GM12878 (cell line): ENCODE measurements around the gene GINS2. TPM values are rescaled to one million over a fixed set of nuclear protein-coding genes. Genes with fewer than 3 reads are reported as not detected.

Source experiments
- ATAC-seq: fragments of 200-7000 bp; cut with Tn5 transposase; 3 replicates; pipeline ENCODE4 v1.9.1; 2020; ENCODE audit warnings: mild to moderate bottlenecking, moderate library complexity
- BruUV-seq: library from RNA; stranded (reverse); fragments of 400-500 nt; replicated peaks from 2 replicates; lab custom pipeline; 2021; lab: Mats Ljungman, UMichigan
- CTCF ChIA-PET: fragments of 300-600 bp; sonication (Branson Sonifier 250); formaldehyde crosslinking; extraction: SDS; loops from one replicate; lab custom pipeline; 2021; ENCODE audit warnings: inconsistent platforms; lab: Yijun Ruan, JAX
- POLR2A ChIA-PET: fragments of 350-600 bp; formaldehyde crosslinking; extraction: SDS; loops from one replicate; lab custom pipeline; 2021; ENCODE audit warnings: inconsistent platforms; lab: Charles Lee
- RAD21 ChIA-PET: fragments of 300-600 bp; sonication (Branson Sonifier 250); formaldehyde crosslinking; loops from one replicate; lab custom pipeline; 2023; ENCODE audit warnings: antibody characterized with exemption; ENCODE audit not compliant: unreplicated experiment; lab: Charles Lee
- SMC1A ChIA-PET: fragments of 300-600 bp; sonication (Branson Sonifier 250); formaldehyde crosslinking; loops from one replicate; lab custom pipeline; 2023; ENCODE audit not compliant: unreplicated experiment, uncharacterized antibody; lab: Charles Lee
- DNase-seq: peaks from one replicate; pipeline ENCODE4 v3.0.0-alpha.2; 2011; ENCODE audit warnings: low read depth, low spot score
- FAIRE-seq: peaks from 3 replicates; lab custom pipeline; 2011; peaks lifted over from hg19 to GRCh38; lab: Jason Lieb, UNC
- H2AFZ ChIP-seq: 2 replicates; pipeline ENCODE4 v1.6.0; 2011; ENCODE audit warnings: low read depth, low read length, control low read depth; ENCODE audit not compliant: control insufficient read depth
- H3K27ac ChIP-seq: 2 replicates; pipeline ENCODE4 v1.5.1; 2011; ENCODE audit warnings: control low read depth; ENCODE audit not compliant: control insufficient read depth, insufficient read depth
- H3K27me3 ChIP-seq, 2 experiments: replicated peaks in 1 of 2; 2 replicates each; pipeline versions ENCODE4 v1.6.0 to v1.6.1; 2011; ENCODE audit warnings: low read length in 1 of 2; ENCODE audit not compliant: control insufficient read depth in 2 of 2, insufficient read depth in 2 of 2
- H3K36me3 ChIP-seq, 2 experiments: 2 replicates each; pipeline ENCODE4 v1.5.1; 2011; ENCODE audit warnings: low read length in 1 of 2; ENCODE audit not compliant: control insufficient read depth in 2 of 2, insufficient read depth in 2 of 2
- H3K4me1 ChIP-seq: 2 replicates; pipeline ENCODE4 v1.6.1; 2011; ENCODE audit warnings: mild to moderate bottlenecking, low read length, moderate library complexity, mixed read lengths; ENCODE audit not compliant: control insufficient read depth, insufficient read depth
- H3K4me2 ChIP-seq: 2 replicates; pipeline ENCODE4 v1.6.0; 2011; ENCODE audit warnings: control low read depth; ENCODE audit not compliant: control insufficient read depth, insufficient read depth
- H3K4me3 ChIP-seq: fragments of 200-600 bp; sonication (generic); 2 replicates; pipeline ENCODE4 v1.5.1; 2016
- H3K79me2 ChIP-seq: 2 replicates; pipeline ENCODE4 v1.6.0; 2011; ENCODE audit warnings: low read length; ENCODE audit not compliant: control insufficient read depth, insufficient read depth
- H3K9ac ChIP-seq: 2 replicates; pipeline ENCODE4 v1.8.0; 2011; ENCODE audit warnings: low read length, control low read depth, mixed read lengths; ENCODE audit not compliant: control insufficient read depth, insufficient read depth
- H3K9me3 ChIP-seq: replicated peaks from 3 replicates; pipeline ENCODE4 v1.5.1; 2011; ENCODE audit warnings: mild to moderate bottlenecking, low read length; ENCODE audit not compliant: control insufficient read depth, insufficient read depth
- H4K20me1 ChIP-seq: 2 replicates; pipeline ENCODE4 v1.6.0; 2011; ENCODE audit not compliant: control insufficient read depth, insufficient read depth
- BCL3 ChIP-seq: IDR thresholded peaks from 2 replicates; pipeline ENCODE4 v1.6.1; 2011; ENCODE audit warnings: borderline replicate concordance, low read depth, mild to moderate bottlenecking, moderate library complexity, low read length; ENCODE audit not compliant: insufficient read depth, poor library complexity, severe bottlenecking
- CBFB ChIP-seq: IDR thresholded peaks from 2 replicates; pipeline ENCODE4 v1.6.1; 2016; ENCODE audit warnings: antibody characterized with exemption, low read depth
- FOXK2 ChIP-seq: fragments of 450-650 bp; IDR thresholded peaks from 2 replicates; pipeline ENCODE4 v1.6.1; 2017; ENCODE audit warnings: mild to moderate bottlenecking, moderate library complexity
- POLR2A ChIP-seq: IDR thresholded peaks from 2 replicates; pipeline ENCODE4 v1.6.1; 2011; ENCODE audit warnings: low read depth, mild to moderate bottlenecking, low read length
- TARDBP ChIP-seq: IDR thresholded peaks from 2 replicates; pipeline ENCODE4 v1.6.1; 2016; ENCODE audit warnings: borderline replicate concordance
- WGBS: methylation state at CpG from one replicate; pipeline ENCODE4 v1.1.6; 2016; ENCODE audit warnings: low lambda C conversion rate; ENCODE audit not compliant: insufficient replicate concordance, insufficient coverage; ENCODE audit errors: missing lambda C conversion rate; 5-methylcytosine and 5-hydroxymethylcytosine counted together
- in situ Hi-C: fragments of 300-500 bp; cut with MboI; formaldehyde crosslinking; loops from 9 replicates; pipeline ENCODE4 v1.14.3; 2018; ENCODE audit warnings: mixed read lengths
- intact Hi-C: fragments of 100-400 bp; cut with micrococcal nuclease; formaldehyde crosslinking; loops from one replicate; pipeline ENCODE4 v1.14.2; 2022; ENCODE audit not compliant: unreplicated experiment
- polyA plus RNA-seq, 11 experiments: library from polyadenylated mRNA; depleted of rRNA in 4 of 11; unstranded in 6 of 11; stranded (reverse) in 5 of 11; fragments of >200 nt; fragmentation: Nextera tagmentation in 4 of 11; fragmentation: Illumina TruSeq in 1 of 11; extraction: Ambion mirVana in 4 of 11; extraction: Trizol in 1 of 11; gene quantifications; 1 replicate in 1 of 11; 2 replicates in 10 of 11; pipeline versions ENCODE4 v1.2.1 to v1.2.3, GENCODE V29; 2011 to 2016; ENCODE audit warnings: inconsistent platforms in 2 of 11, missing spikeins in 2 of 11, low read depth in 1 of 11
- total RNA-seq, 4 experiments: library from RNA; depleted of rRNA in 3 of 4; stranded (reverse); fragments of >200 nt in 3 of 4; fragmentation: Illumina TruSeq in 1 of 4; extraction: Trizol in 1 of 4; gene quantifications; 2 replicates each; pipeline versions ENCODE4 v1.2.1 to v1.2.3, GENCODE V29; 2013 to 2021

GINS2 gene
- total and polyA plus RNA-seq, 10 of the 15 experiments (the other 5 are each of a cell fraction or from before 2014, with no cell fraction given), result 42.7 to 90.8 (median 57.0) TPM

- Histone ChIP-seq H3K27ac (no peak overlapping the region), H4K20me1 (peaks cover 2% of the 10 kb centered on the region; the same call in 1 of the 2 replicates), H3K27me3 (no peaks in the 10 kb centered on the region), H2AFZ (no peak overlapping the region), H3K36me3 (peaks cover 40 to 50% of the 10 kb centered on the region in 2 experiments), H3K9me3 (no peaks in the 10 kb centered on the region), H3K4me2 (no peak overlapping the region), H3K79me2 (no peaks in the 10 kb centered on the region; the same call in none of the 2 replicates), H3K4me3 (no peak overlapping the region), H3K4me1 (peaks cover 21% of the 10 kb centered on the region), H3K9ac (no peak overlapping the region)
- ChIA-PET POLR2A (no interaction called here), RAD21 (interaction anchor here (1.9 kb wide), 1 partner anchor 9 kb away, joined by 6 read pairs; no protein-coding TSS in a partner anchor), CTCF (interaction anchor here (0.8 to 5.5 kb wide), 6 partner anchors 10 to 84 kb away, joined by 3 to 36 read pairs (median 4); no protein-coding TSS in a partner anchor), SMC1A (no interaction called here)
- FAIRE-seq (no peak), ATAC-seq (no peak), DNase-seq (no peak)
- intact Hi-C loops, result loop anchor here (5.0 kb wide), 1 partner anchor 41 kb away; no protein-coding TSS in a partner anchor
- BruUV-seq, result no TSS peak
- WGBS, result 97% methylated on average over 7 of the region's 7 CpGs
- no peak for TF ChIP-seq FOXK2
- TF ChIP-seq BCL3, result peak; percentile 13
- TF ChIP-seq CBFB, result no peak
- TF ChIP-seq TARDBP, result no peak
- TF ChIP-seq POLR2A, result peak; percentile 28; the same call in 1 of the 2 replicates
- in situ Hi-C loops, result no loop called here
These were observed 12.3 kb downstream of the GINS2 start for GRCh38 chr16:85676466-85676865.
